CD4-positive, alpha-beta T cell treated with Interleukin-12 subunit alpha and Interleukin-12 subunit beta, for 1 hour (primary cell): ENCODE results near the gene SLITRK2.

Source experiments
- DNase-seq: peaks from one replicate; pipeline ENCODE4 v3.0.0-alpha.2; 2020

The SLITRK2 gene

GRCh38 chrX:145853181-145853580, 35.6 kb downstream of the SLITRK2 start:
- no peak for DNase-seq

- DNase-seq = no peak
Observed at GRCh38 chrX:145856181-145856580, 38.6 kb downstream of the SLITRK2 start.

- no peak for DNase-seq
Observed at GRCh38 chrX:145861818-145862217, 44.2 kb downstream of the SLITRK2 start.

- no peak for DNase-seq
Observed at GRCh38 chrX:145865082-145865481, 47.5 kb downstream of the SLITRK2 start.
